Hepatocyte (in vitro differentiated cells): ENCODE data around the gene ZNF423.

Source experiments
- EZH2 ChIP-seq: fragments of 200-600 bp; sonication (generic); IDR thresholded peaks from 2 replicates; pipeline ENCODE4 v1.6.1; 2016; ENCODE audit warnings: antibody characterized with exemption, mild to moderate bottlenecking, borderline replicate concordance
- TF ChIP-seq, protein P1 (sequence below): fragments of 200-600 bp; sonication (generic); IDR thresholded peaks from 2 replicates; pipeline ENCODE4 v1.5.1; 2016; ENCODE audit warnings: antibody characterized with exemption, mild to moderate bottlenecking; ENCODE audit not compliant: poor library complexity

DNA sequence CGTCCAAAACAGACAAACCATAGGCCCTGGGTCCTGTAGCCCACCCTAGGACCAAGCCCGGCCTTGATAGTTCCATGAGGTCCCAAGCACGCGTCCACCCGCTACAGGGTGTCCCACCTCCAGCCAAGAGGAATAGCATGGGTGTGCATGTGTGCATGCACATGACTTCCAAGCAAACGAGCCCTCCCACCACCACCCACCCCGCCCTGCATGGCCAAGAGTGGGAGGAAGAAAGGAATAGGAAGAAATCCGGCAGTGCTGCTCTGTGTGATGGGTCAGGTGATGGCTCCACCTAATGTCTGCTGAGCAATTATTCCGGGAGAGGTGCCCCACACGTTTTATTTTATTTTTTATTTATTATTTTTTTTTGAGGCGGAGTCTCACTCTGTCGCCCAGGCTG, 184.6 kb downstream of the ZNF423 start:
- TF ChIP-seq, protein P1, sequence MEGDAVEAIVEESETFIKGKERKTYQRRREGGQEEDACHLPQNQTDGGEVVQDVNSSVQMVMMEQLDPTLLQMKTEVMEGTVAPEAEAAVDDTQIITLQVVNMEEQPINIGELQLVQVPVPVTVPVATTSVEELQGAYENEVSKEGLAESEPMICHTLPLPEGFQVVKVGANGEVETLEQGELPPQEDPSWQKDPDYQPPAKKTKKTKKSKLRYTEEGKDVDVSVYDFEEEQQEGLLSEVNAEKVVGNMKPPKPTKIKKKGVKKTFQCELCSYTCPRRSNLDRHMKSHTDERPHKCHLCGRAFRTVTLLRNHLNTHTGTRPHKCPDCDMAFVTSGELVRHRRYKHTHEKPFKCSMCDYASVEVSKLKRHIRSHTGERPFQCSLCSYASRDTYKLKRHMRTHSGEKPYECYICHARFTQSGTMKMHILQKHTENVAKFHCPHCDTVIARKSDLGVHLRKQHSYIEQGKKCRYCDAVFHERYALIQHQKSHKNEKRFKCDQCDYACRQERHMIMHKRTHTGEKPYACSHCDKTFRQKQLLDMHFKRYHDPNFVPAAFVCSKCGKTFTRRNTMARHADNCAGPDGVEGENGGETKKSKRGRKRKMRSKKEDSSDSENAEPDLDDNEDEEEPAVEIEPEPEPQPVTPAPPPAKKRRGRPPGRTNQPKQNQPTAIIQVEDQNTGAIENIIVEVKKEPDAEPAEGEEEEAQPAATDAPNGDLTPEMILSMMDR: no peak
- no peak for TF ChIP-seq EZH2
